Lower leg skin (tissue), 3 donors: ENCODE results near the gene NRIP2.

ENCODE experiments used
- CTCF ChIP-seq, 3 donors: fragments of 450-650 bp; IDR thresholded peaks; one replicate each; pipeline ENCODE4 v1.5.1; 2016; ENCODE audit warnings: antibody characterized with exemption in 3 of 3, mild to moderate bottlenecking in 3 of 3, moderate library complexity in 2 of 3
- POLR2A ChIP-seq, 2 donors: fragments of 450-650 bp; IDR thresholded peaks; one replicate each; pipeline ENCODE4 v1.6.1; 2016 to 2017; ENCODE audit warnings: antibody characterized with exemption in 2 of 2, mild to moderate bottlenecking in 1 of 2, moderate library complexity in 1 of 2

- TF ChIP-seq POLR2A (IDR thresholded peaks at IDR 0.05), result no peak
- no peak for TF ChIP-seq CTCF (IDR thresholded peaks at IDR 0.05)
These were observed 43.7 kb downstream of the NRIP2 start for GRCh38 chr12:2791089-2791488.
